GM21528 (cell line): ENCODE data around the gene TSEN2.
"Not testable (repeated sequence)": the region's sequence is repeated elsewhere in the genome, so short reads cannot be mapped to it uniquely, and the experiment has no call there.

Source experiments
- ATAC-seq: cut with Tn5 transposase; IDR thresholded peaks from one replicate; pipeline ENCODE4 v1.9.1; 2021; ENCODE audit warnings: mild to moderate bottlenecking, moderate library complexity; ENCODE audit not compliant: unreplicated experiment, low FRiP score

TSEN2 gene

GRCh38 chr3:12484198-12484982 lies at the start of gene TSEN2:
TSEN2 (plus strand) TSS chr3:12484480; CDS start chr3:12489801, 5,321 bp downstream.
- ATAC-seq, result peak; percentile 92

DNA sequence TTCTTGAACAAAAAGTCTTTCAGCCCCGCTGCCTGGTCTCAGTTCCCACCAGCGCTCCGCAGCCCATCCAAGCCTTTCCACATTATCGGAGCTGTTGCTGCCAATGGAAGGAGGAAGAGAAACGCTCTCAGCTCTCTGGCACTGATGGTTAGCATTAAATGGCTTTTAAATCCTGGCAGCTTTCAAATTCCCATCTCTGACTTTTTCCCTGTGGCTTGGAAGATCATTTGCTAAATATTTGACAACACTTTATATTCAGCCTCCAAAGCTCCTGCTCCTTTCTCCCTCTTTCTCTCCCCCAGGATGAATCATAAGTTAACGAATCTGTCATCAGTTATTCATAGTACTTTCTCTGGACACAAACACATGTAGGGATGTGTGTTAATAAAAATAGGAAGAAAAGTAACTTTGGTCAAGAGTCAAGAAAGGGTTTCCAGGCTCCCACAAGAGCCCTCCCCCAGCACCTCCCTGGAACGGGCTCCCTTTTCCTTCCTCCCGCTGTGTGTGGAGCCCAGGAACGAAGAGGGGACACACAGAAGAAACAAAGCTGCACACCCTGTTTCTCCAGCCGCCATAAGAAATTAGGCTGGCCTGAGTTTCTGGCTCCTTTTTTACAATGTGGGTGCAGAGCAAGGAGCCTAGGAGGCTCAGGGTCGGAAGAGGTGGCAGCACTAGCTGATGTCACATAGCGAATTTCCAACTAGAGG lies 47.6 kb upstream of the TSEN2 start:
- ATAC-seq, result no peak

GRCh38 chr3:12437221-12437605 lies 47.1 kb upstream of the TSEN2 start:
- ATAC-seq, result no peak

DNA sequence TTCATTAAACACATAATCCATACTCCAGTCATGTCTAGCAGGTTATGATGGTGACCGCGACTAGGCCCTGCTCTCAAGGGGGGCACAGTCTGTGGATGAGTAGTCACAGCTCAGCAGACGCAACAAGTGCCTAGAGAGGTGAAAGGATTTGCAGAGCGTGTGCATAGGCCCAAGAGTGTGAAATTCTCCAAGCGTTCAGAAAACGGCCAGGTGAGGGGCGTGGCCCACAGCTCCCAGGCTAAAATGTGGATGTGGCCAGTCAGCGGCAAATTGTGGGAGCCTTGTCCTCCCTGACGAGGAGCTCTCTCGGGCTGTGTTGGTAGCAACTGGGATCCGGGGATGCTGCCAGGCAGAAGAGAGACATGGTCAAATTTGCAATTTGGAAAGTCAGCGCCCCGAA lies 46.4 kb upstream of the TSEN2 start:
- ATAC-seq, result no peak

- ATAC-seq, result no peak
Observed at GRCh38 chr3:12438318-12438717, 46.0 kb upstream of the TSEN2 start.

DNA sequence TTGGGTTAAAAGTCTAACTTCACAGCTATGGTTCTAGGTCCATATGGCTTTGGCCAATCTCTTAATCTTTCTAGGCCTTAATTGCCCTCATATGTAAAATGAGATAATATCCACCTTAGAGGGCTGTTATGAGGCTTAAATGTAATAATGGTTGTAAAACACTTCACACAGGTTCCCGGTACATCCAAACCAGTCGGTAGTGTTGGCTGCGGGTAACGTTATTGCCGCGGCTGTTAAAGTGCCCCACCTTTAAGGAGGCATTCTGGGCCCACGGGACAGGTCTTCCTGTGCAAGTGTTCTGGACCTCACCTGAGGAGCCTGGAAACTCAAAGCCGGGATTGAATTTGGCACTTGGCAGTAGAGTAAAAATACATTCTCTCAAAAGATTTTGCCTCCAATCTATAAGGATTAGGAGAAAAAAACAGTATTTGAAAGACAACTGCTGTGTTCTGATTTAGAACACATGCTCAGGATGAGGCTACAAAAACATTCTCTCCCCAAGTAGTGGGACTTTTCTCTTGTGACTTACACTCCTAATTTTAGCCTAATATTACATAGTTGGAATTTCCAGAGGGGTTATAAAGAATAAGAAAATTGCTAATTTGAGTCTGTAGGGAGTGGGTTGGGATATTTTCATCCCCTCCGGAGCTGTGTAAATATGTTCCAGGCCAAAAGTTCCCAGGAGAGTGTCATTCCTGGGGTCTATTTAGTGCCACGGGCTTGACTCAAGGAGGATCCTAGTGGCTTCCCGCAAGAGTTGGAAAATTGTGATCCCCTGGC lies 44.9 kb upstream of the TSEN2 start:
- ATAC-seq, result no peak

GRCh38 chr3:12440927-12441714 lies 43.2 kb upstream of the TSEN2 start:
- ATAC-seq, result no peak

DNA sequence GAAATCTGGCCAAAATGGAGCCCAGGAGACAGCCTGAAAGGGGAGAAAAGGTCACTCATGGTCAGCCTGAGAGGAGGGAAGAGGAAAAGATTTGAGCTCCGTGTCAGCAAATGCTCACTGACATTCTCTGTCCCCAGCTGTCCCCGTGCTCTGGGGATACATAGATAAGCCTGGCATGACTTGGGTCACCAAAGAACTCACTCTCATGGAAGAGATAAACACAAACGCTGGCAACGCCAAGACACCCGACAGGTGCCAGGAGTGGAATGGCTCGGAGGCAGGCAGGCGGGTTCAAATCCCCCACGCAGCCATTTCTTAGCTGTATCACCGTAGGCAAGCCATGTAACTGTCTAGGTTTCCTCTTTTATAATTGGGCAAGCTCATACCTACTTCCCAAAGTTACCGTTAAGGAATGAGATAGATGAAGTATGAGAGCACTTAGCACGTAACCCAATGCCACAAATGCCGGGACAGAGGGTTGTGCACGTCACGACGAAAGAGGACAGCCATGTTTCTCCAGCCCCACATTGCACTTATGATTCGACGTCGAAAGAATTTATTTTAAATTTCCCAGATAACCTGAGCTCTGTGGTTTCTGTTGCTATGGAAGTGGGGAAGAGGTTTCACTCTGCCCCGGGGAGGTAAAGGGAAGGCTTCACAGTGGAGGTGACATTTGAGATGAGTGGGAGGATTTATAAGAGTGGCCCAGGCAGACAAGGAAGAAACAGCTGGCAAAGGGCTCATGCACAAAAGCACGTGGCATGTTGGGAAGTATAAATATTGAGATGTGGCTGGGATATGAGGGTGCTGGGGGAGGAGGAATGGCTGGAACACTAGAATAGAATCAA lies 41.4 kb upstream of the TSEN2 start:
- no peak for ATAC-seq

GRCh38 chr3:12443781-12444522 lies 40.3 kb upstream of the TSEN2 start:
- no peak for ATAC-seq

DNA sequence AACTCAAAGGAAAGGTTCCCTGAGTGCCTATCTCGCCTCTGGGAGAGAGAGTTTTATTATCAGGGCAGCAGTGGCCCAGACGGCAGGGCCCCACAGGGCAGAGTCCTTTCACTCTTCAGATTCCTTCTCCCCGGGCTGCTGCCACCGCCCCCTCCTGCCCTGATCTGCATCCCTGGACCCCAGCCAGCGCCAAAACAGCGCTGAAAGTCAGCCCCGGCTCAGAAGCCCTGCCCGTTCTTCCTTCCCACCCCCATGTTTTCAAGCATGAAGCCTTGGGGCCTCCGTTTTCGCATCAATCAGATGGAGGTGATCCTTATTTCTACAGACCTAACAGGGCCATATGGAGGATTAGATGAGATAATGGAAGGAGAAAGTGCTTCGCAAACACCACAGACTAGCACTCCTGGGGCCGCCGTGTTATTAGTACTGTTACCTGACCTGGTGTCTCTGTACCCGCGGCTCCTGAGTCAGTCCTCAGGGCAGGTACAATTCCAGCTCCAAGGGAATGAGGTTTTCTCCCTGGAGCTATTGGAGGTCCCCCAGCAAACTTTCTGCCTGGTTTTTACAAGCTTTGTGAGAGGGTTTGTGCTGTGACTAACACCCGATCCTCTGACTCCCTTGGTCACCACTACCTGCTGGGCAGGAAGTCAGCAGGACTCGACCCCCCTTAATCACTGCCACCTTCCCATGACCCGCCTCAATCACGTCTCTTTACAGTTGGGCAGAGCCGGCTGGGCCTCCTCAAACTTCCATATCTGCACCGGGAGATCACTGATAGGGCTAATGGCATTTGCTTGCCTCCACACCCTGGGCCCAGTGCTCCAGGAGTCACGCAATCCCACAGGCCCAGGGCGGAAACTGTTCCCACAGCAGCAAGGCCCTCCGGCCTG lies 39.5 kb upstream of the TSEN2 start:
- no peak for ATAC-seq

DNA sequence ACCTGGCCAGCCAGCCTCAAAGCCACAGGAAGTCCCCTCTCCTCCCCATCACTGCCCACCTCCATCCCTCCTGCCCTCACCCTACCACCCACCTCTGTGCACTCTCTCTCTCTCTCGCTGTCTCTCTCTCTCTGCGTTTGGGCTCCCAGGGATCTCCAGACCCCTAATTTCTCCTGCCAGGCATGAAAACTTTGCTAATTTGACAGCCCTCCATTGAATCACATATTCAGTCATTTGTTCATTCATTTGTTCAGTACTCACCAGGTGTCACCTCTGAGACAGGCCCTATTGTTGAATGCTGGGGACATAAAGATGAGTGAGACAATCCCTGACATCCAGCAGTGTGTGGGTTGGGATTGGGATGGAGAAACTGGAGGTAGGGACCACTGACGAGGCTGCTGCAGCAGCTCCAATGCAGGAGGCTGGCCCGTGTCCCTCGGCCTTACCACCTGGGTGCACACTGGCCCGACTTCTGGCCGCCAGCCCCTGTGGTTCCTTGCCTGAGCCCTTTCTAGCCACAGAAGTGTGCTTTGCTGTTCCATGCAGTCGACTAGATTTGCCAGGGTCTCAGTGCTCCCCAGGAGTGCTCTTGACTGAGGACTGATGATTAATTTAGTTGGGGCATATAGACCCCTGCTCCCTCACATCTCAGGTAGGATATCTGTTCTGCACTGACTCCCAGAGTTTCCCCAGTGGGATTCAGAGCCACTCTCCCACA lies 38.6 kb upstream of the TSEN2 start:
- no peak for ATAC-seq

DNA sequence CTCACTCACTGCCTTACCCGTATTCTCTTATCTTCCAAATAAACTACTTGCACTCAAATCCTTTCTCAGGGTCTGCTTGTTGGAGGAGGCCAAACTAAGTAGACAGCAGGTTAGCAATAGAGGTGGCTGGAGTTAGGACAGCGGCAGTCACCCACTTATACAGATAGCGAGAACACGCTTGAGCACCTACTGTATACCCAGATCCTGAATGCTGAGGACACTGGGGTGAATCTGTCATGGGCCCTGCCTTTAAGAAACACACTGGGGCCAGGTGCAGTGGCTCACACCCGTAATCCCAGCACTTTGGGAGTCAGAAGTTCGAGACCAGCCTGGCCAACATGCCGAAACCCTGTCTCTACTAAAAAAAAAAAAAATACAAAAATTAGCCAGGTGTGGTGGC lies 38.0 kb upstream of the TSEN2 start:
- no peak for ATAC-seq

DNA sequence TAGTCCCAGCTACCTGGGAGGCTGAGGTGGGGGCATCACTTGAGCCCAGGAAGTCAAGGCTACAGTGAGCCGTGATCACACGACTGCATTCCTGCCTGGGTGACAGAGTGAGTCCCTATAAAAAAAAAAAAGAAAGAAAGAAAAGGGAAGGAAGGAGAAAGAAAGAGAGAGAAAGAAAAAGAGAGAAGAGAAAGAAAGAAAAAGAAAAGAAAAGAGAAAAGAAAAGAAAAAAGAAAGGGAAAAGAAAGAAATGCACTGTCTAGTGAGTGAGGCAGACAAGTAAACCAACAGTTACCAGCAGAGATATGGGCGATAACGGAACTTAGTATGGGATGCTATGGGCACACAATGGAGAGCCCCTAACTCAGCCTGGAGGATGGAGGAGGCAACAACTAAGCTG lies 37.2 kb upstream of the TSEN2 start:
- ATAC-seq, result no peak

GRCh38 chr3:12448404-12449202 lies 35.7 kb upstream of the TSEN2 start:
- ATAC-seq, result not testable (repeated sequence)

DNA sequence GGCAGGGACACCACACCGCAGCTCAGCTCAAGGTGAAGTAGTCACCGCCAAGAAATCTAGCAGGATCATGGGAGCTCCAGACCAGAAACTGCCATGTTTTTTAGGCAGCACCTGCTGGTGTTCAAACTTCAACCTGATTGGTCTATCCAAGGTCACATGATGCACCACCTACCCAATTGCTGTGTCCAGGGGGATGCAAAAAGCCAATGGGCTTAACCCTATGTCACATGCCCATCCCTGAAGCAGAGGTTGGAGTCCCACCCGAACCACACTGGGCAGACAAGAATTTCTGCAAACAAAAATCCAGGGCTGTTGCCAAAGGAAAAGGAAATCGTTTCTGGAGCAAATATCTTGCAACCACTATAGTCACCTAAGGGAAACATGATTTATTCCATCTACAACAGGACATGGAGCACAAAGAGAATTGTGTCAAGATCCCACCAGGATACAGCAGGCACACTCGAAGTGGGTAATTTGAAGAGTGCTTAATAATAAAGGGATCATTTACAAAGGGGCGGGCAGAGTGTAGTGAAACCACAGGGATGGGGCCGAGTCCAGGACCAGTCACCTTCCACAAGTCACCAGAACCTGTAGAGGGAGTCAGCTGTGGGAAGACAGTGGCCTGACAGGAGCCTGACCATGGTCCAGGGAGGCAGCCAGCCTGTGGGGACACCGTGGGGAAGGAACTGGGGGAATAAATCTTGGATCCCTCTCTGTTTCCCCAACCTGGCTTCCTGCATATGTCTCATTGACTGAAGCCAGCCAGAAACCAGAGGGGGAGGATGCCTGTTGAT lies 34.2 kb upstream of the TSEN2 start:
- no peak for ATAC-seq

GRCh38 chr3:12451481-12451880 lies 32.8 kb upstream of the TSEN2 start:
- no peak for ATAC-seq
